ENCODE results near the gene LRRFIP1.

DNA sequence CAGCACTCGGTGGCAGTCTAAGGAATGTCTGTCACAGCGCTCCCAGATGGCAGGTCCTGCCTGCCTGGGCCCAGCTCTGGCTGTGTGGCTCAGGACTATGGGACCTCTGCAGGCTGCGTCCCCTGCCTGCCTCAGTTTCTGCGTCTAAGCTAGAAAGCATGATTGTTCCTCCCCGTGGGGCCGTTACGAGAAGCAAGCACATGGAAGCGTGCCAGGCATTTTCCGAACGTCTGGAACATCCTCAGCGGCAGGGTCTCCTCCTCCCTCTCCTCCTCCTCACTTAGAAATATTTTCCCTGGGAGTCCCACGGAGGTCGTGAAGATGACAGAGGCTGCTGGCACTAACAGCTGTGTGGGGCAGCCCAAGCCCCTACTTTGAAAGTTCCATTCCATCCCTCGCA, 43.3 kb downstream of the LRRFIP1 start:
- TF ChIP-seq, protein P1, sequence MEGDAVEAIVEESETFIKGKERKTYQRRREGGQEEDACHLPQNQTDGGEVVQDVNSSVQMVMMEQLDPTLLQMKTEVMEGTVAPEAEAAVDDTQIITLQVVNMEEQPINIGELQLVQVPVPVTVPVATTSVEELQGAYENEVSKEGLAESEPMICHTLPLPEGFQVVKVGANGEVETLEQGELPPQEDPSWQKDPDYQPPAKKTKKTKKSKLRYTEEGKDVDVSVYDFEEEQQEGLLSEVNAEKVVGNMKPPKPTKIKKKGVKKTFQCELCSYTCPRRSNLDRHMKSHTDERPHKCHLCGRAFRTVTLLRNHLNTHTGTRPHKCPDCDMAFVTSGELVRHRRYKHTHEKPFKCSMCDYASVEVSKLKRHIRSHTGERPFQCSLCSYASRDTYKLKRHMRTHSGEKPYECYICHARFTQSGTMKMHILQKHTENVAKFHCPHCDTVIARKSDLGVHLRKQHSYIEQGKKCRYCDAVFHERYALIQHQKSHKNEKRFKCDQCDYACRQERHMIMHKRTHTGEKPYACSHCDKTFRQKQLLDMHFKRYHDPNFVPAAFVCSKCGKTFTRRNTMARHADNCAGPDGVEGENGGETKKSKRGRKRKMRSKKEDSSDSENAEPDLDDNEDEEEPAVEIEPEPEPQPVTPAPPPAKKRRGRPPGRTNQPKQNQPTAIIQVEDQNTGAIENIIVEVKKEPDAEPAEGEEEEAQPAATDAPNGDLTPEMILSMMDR (IDR thresholded peaks at IDR 0.05): no peak
- no peak for TF ChIP-seq POLR2A (IDR thresholded peaks at IDR 0.05)
